ENCODE results near the gene ZFP36.
A peak's percentile ranks its signal among the peaks of the same experiment; 100 is the strongest.

The ZFP36 gene

GRCh38 chr19:39401070-39401548 is 5.5 kb upstream of the ZFP36 start:
- no CpG with 5 or more reads among the region's 4 CpGs for WGBS, 2 donors (ENCODE audit: extremely low coverage in 2 of 2, insufficient read length in 2 of 2, insufficient replicate concordance in 1 of 2)
- Histone ChIP-seq H2AK5ac (ENCODE audit: low read depth, low read length) (peak overlapping the region; percentile 73), H2BK15ac (ENCODE audit: low read length) (no peak overlapping the region), H2BK5ac (ENCODE audit: low read length) (no peak overlapping the region), H3K27ac (replicated peaks; ENCODE audit: low read length) (peak overlapping the region; percentile 99), H3K14ac (ENCODE audit: low read length) (no peak overlapping the region), H3K9me3 (replicated peaks in 1 of 2; ENCODE audit: control insufficient read depth in 2 of 2, insufficient read depth in 1 of 2, low read depth in 1 of 2, low read length in 2 of 2) (peaks cover 0 to 2% of the 10 kb centered on the region in 2 donors), H3K18ac (ENCODE audit: low read length) (peak overlapping the region; percentile 55), H4K91ac (ENCODE audit: low read depth, low read length, poor library complexity) (no peak overlapping the region), H3K4me3 (ENCODE audit: low read length in 2 of 2) (peak overlapping the region in 1 of 2 donors; percentile 54), H4K8ac (ENCODE audit: low read depth, low read length) (no peak overlapping the region), H2AFZ (ENCODE audit: low read length) (no peak overlapping the region), H2BK120ac (ENCODE audit: low read depth, low read length) (no peak overlapping the region), H3K4me1 (ENCODE audit: control insufficient read depth in 2 of 2, insufficient read depth in 1 of 2, low read depth in 1 of 2, low read length in 2 of 2) (peaks cover 18 to 22% of the 10 kb centered on the region in 2 donors), H3K27me3 (ENCODE audit: control insufficient read depth in 3 of 3, insufficient read depth in 3 of 3, low read depth in 1 of 3, low read length in 3 of 3) (peaks cover 0 to 4% (median 0%) of the 10 kb centered on the region in 3 experiments), H3K36me3 (replicated peaks in 1 of 2; ENCODE audit: control insufficient read depth in 2 of 2, insufficient read depth in 2 of 2, low read length in 2 of 2) (peaks cover 6 to 14% of the 10 kb centered on the region in 2 donors), H3K79me1 (ENCODE audit: low read depth, low read length) (no peaks in the 10 kb centered on the region), H3K9ac (ENCODE audit: low read depth, low read length, poor library complexity) (peak overlapping the region; percentile 9), H2BK12ac (ENCODE audit: low read length) (no peak overlapping the region), H3K23ac (ENCODE audit: low read depth, low read length, poor library complexity) (peak overlapping the region; percentile 61), H3K4ac (ENCODE audit: low read length) (no peak overlapping the region), H3K4me2 (ENCODE audit: insufficient read depth, low read length, poor library complexity, severe bottlenecking) (no peak overlapping the region)
- DNase-seq (ENCODE audit: low spot score) = no peak

- H4K8ac ChIP-seq (ENCODE audit: low read depth, low read length) = peak overlapping the region; percentile 78
- H3K27ac ChIP-seq (replicated peaks; ENCODE audit: low read length) = peak overlapping the region; percentile 99
- peak overlapping the region; percentile 80 for H3K4me2 ChIP-seq (ENCODE audit: insufficient read depth, low read length, poor library complexity, severe bottlenecking)
- H2BK12ac ChIP-seq (ENCODE audit: low read length) = peak overlapping the region; percentile 78
- H3K4me1 ChIP-seq (ENCODE audit: control insufficient read depth in 2 of 2, insufficient read depth in 1 of 2, low read depth in 1 of 2, low read length in 2 of 2) = peaks cover 18 to 23% of the 10 kb centered on the region in 2 donors
- peaks cover 6 to 14% of the 10 kb centered on the region in 2 donors for H3K36me3 ChIP-seq (replicated peaks in 1 of 2; ENCODE audit: control insufficient read depth in 2 of 2, insufficient read depth in 2 of 2, low read length in 2 of 2)
- peak overlapping the region; percentile 88 for H2AFZ ChIP-seq (ENCODE audit: low read length)
- no peak for DNase-seq (ENCODE audit: low spot score)
- peak overlapping the region; percentile 90 for H2BK15ac ChIP-seq (ENCODE audit: low read length)
- H2BK120ac ChIP-seq (ENCODE audit: low read depth, low read length) = no peak overlapping the region
- peaks cover 0 to 2% of the 10 kb centered on the region in 2 donors for H3K9me3 ChIP-seq (replicated peaks in 1 of 2; ENCODE audit: control insufficient read depth in 2 of 2, insufficient read depth in 1 of 2, low read depth in 1 of 2, low read length in 2 of 2)
- H3K23ac ChIP-seq (ENCODE audit: low read depth, low read length, poor library complexity) = peak overlapping the region; percentile 61
- H3K18ac ChIP-seq (ENCODE audit: low read length) = peak overlapping the region; percentile 88
- H3K4ac ChIP-seq (ENCODE audit: low read length) = peak overlapping the region; percentile 10
- H2BK5ac ChIP-seq (ENCODE audit: low read length) = peak overlapping the region; percentile 91
- peaks cover 0 to 4% (median 0%) of the 10 kb centered on the region in 3 experiments for H3K27me3 ChIP-seq (ENCODE audit: control insufficient read depth in 3 of 3, insufficient read depth in 3 of 3, low read depth in 1 of 3, low read length in 3 of 3)
- H2AK5ac ChIP-seq (ENCODE audit: low read depth, low read length) = peak overlapping the region; percentile 73
- no peak overlapping the region for H3K14ac ChIP-seq (ENCODE audit: low read length)
- peak overlapping the region in 1 of 2 donors; percentile 49 for H3K4me3 ChIP-seq (ENCODE audit: low read length in 2 of 2)
- peak overlapping the region; percentile 98 for H3K9ac ChIP-seq (ENCODE audit: low read depth, low read length, poor library complexity)
- peak overlapping the region; percentile 6 for H4K91ac ChIP-seq (ENCODE audit: low read depth, low read length, poor library complexity)
- H3K79me1 ChIP-seq (ENCODE audit: low read depth, low read length) = no peaks in the 10 kb centered on the region
- WGBS, 2 donors (ENCODE audit: extremely low coverage in 2 of 2, insufficient read length in 2 of 2, insufficient replicate concordance in 1 of 2) = no CpG with 5 or more reads among the region's 25 CpGs
These were observed 4.9 kb upstream of the ZFP36 start for GRCh38 chr19:39401549-39402345.

GRCh38 chr19:39402346-39403300 is 4.0 kb upstream of the ZFP36 start:
- Histone ChIP-seq H2BK15ac (ENCODE audit: low read length) (peak overlapping the region; percentile 83), H3K27me3 (ENCODE audit: control insufficient read depth in 3 of 3, insufficient read depth in 3 of 3, low read depth in 1 of 3, low read length in 3 of 3) (peaks cover 0 to 13% (median 0%) of the 10 kb centered on the region in 3 experiments), H3K14ac (ENCODE audit: low read length) (peak overlapping the region; percentile 22), H3K4me3 (ENCODE audit: low read length in 2 of 2) (peak overlapping the region; percentile 49 to 80), H3K23ac (ENCODE audit: low read depth, low read length, poor library complexity) (peak overlapping the region; percentile 62), H3K4ac (ENCODE audit: low read length) (peak overlapping the region; percentile 72), H3K9me3 (replicated peaks in 1 of 2; ENCODE audit: control insufficient read depth in 2 of 2, insufficient read depth in 1 of 2, low read depth in 1 of 2, low read length in 2 of 2) (peaks cover 0 to 2% of the 10 kb centered on the region in 2 donors), H2BK12ac (ENCODE audit: low read length) (peak overlapping the region; percentile 78), H2BK5ac (ENCODE audit: low read length) (peak overlapping the region; percentile 91), H3K9ac (ENCODE audit: low read depth, low read length, poor library complexity) (peak overlapping the region; percentile 98), H3K36me3 (replicated peaks in 1 of 2; ENCODE audit: control insufficient read depth in 2 of 2, insufficient read depth in 2 of 2, low read length in 2 of 2) (peaks cover 4 to 10% of the 10 kb centered on the region in 2 donors), H2BK120ac (ENCODE audit: low read depth, low read length) (peak overlapping the region; percentile 98), H2AFZ (ENCODE audit: low read length) (peak overlapping the region; percentile 88), H3K4me1 (ENCODE audit: control insufficient read depth in 2 of 2, insufficient read depth in 1 of 2, low read depth in 1 of 2, low read length in 2 of 2) (peaks cover 20 to 24% of the 10 kb centered on the region in 2 donors), H4K91ac (ENCODE audit: low read depth, low read length, poor library complexity) (peak overlapping the region; percentile 6), H2AK5ac (ENCODE audit: low read depth, low read length) (peak overlapping the region; percentile 99), H3K27ac (replicated peaks; ENCODE audit: low read length) (peak overlapping the region; percentile 99), H3K79me1 (ENCODE audit: low read depth, low read length) (no peaks in the 10 kb centered on the region), H4K8ac (ENCODE audit: low read depth, low read length) (peak overlapping the region; percentile 78), H3K4me2 (ENCODE audit: insufficient read depth, low read length, poor library complexity, severe bottlenecking) (peak overlapping the region; percentile 80), H3K18ac (ENCODE audit: low read length) (peak overlapping the region; percentile 99)
- no CpG with 5 or more reads among the region's 59 CpGs for WGBS, 2 donors (ENCODE audit: extremely low coverage in 2 of 2, insufficient read length in 2 of 2, insufficient replicate concordance in 1 of 2)
- peak; percentile 83 for DNase-seq (ENCODE audit: low spot score)

Data from neuronal stem cell (in vitro differentiated cells).